WERI-Rb-1 (cell line): ENCODE results near the gene MACROD1.
"Not testable (repeated sequence)": the region's sequence is repeated elsewhere in the genome, so short reads cannot be mapped to it uniquely, and the experiment has no call there.

ENCODE experiments used
- DNase-seq: peaks from one replicate; pipeline ENCODE4 v3.0.0-alpha.2; 2020
- H3K27ac ChIP-seq: fragments of 250-450 bp; sonication (Bioruptor Pico); 2 replicates; pipeline ENCODE4 v1.5.1; 2020; ENCODE audit warnings: mild to moderate bottlenecking, moderate library complexity
- H3K27me3 ChIP-seq: fragments of 250-450 bp; sonication (Bioruptor Pico); 2 replicates; pipeline ENCODE4 v1.5.1; 2021; ENCODE audit warnings: mild to moderate bottlenecking, low read depth, moderate library complexity; ENCODE audit not compliant: insufficient read depth, severe bottlenecking
- H3K36me3 ChIP-seq: fragments of 250-450 bp; sonication (Bioruptor Pico); 2 replicates; pipeline ENCODE4 v1.5.1; 2020; ENCODE audit warnings: mild to moderate bottlenecking, moderate library complexity
- H3K4me3 ChIP-seq: 2 replicates; pipeline ENCODE4 v1.5.1; 2011; ENCODE audit warnings: low read depth, mild to moderate bottlenecking, control low read depth, low read length
- H3K9me3 ChIP-seq: fragments of 250-450 bp; sonication (Bioruptor Pico); 2 replicates; pipeline ENCODE4 v1.5.1; 2021; ENCODE audit warnings: mild to moderate bottlenecking, moderate library complexity; ENCODE audit not compliant: severe bottlenecking
- CTCF ChIP-seq: IDR thresholded peaks from 2 replicates; pipeline ENCODE4 v1.5.1; 2011; ENCODE audit warnings: low read depth, mild to moderate bottlenecking, control low read depth, inconsistent platforms, low read length

Gene MACROD1

GRCh38 chr11:64052938-64053622 lies 112.8 kb downstream of the MACROD1 start:
- Histone ChIP-seq H3K36me3 (no peaks in the 10 kb centered on the region), H3K27me3 (no peaks in the 10 kb centered on the region), H3K4me3 (no peak overlapping the region), H3K27ac (no peak overlapping the region), H3K9me3 (no peaks in the 10 kb centered on the region)
- no peak for DNase-seq
- no peak for TF ChIP-seq CTCF

- no peaks in the 10 kb centered on the region for H3K27me3 ChIP-seq
These were observed 113.5 kb downstream of the MACROD1 start for GRCh38 chr11:64052436-64052835.

GRCh38 chr11:64051297-64051696 lies 114.6 kb downstream of the MACROD1 start:
- no peaks in the 10 kb centered on the region for H3K27me3 ChIP-seq
- H3K27ac ChIP-seq: no peak overlapping the region
- H3K9me3 ChIP-seq: no peaks in the 10 kb centered on the region
- H3K36me3 ChIP-seq: no peaks in the 10 kb centered on the region
- no peak overlapping the region for H3K4me3 ChIP-seq
- no peak for TF ChIP-seq CTCF
- no peak for DNase-seq

More at GRCh38 chr11:64052436-64052835, 113.5 kb downstream of the MACROD1 start:
- TF ChIP-seq CTCF: no peak
- no peak for DNase-seq
- Histone ChIP-seq H3K4me3 (no peak overlapping the region), H3K36me3 (no peaks in the 10 kb centered on the region), H3K9me3 (no peaks in the 10 kb centered on the region), H3K27ac (no peak overlapping the region)

GRCh38 chr11:64049509-64049908 lies 116.4 kb downstream of the MACROD1 start:
- DNase-seq: no peak
- H3K4me3 ChIP-seq: no peak overlapping the region
- H3K27me3 ChIP-seq: no peaks in the 10 kb centered on the region
- H3K36me3 ChIP-seq: 0 out of 2 replicates have a peak, but pooled peaks cover 2% of the 10 kb centered on the region
- no peaks in the 10 kb centered on the region for H3K9me3 ChIP-seq
- H3K27ac ChIP-seq: no peak overlapping the region
- no peak for TF ChIP-seq CTCF

- no peaks in the 10 kb centered on the region for H3K27me3 ChIP-seq
These were observed 117.7 kb downstream of the MACROD1 start for GRCh38 chr11:64048042-64048854.

GRCh38 chr11:64047373-64047772 lies 118.5 kb downstream of the MACROD1 start:
- H3K27me3 ChIP-seq, H3K9me3 ChIP-seq, H3K36me3 ChIP-seq, H3K4me3 ChIP-seq, DNase-seq: not testable (repeated sequence)
- peak overlapping the region; percentile 73; the same call in 1 of the 2 replicates for H3K27ac ChIP-seq

More at GRCh38 chr11:64048042-64048854, 117.7 kb downstream of the MACROD1 start:
- H3K9me3 ChIP-seq: no peaks in the 10 kb centered on the region
- peak overlapping the region; percentile 73 for H3K27ac ChIP-seq
- H3K4me3 ChIP-seq: no peak overlapping the region
- peak; percentile 74 for DNase-seq
- no peak for TF ChIP-seq CTCF
- H3K36me3 ChIP-seq: 0 out of 2 replicates have a peak, but pooled peaks cover 2% of the 10 kb centered on the region
